Measurements from ENCODE around the gene DLG2. TPM values are rescaled to one million over a fixed set of nuclear protein-coding genes. Genes with fewer than 3 reads are reported as not detected.

Gene DLG2
- total RNA-seq, 1 experiment from 2014 or later, result 17.5 TPM

GRCh38 chr11:85666687-85667086, 39.5 kb upstream of the DLG2 start (continued):
- no peak for TF ChIP-seq USF1 (CRISPR knock-in tag; IDR thresholded peaks at IDR 0.05)
- TF ChIP-seq KAT7 (CRISPR knock-in tag; IDR thresholded peaks at IDR 0.05; ENCODE audit: borderline replicate concordance), result no peak
- no peak for TF ChIP-seq FOXJ3 (CRISPR knock-in tag; IDR thresholded peaks at IDR 0.05; ENCODE audit: borderline replicate concordance)
- no peak for TF ChIP-seq CREB1 (CRISPR knock-in tag; IDR thresholded peaks at IDR 0.05)
- TF ChIP-seq PREB (CRISPR knock-in tag; IDR thresholded peaks at IDR 0.05; ENCODE audit: borderline replicate concordance), result no peak
- no peak for TF ChIP-seq RORB (CRISPR knock-in tag; IDR thresholded peaks at IDR 0.05)
- TF ChIP-seq NR1H2 (CRISPR knock-in tag; IDR thresholded peaks at IDR 0.05), result no peak
- TF ChIP-seq ZNF416 (CRISPR knock-in tag; IDR thresholded peaks at IDR 0.05), result no peak
- no peak for TF ChIP-seq E2F5 (CRISPR knock-in tag; IDR thresholded peaks at IDR 0.05)
- no peak for TF ChIP-seq FOXK1 (CRISPR knock-in tag; IDR thresholded peaks at IDR 0.05)

GRCh38 chr11:85665733-85666132, 38.6 kb upstream of the DLG2 start:
- peak overlapping the region; percentile 88 for H3K27ac Mint-ChIP-seq
- H3K4me1 Mint-ChIP-seq, result peaks cover 21% of the 10 kb centered on the region
- H3K4me3 Mint-ChIP-seq, result no peak overlapping the region; the same call in 1 of the 2 replicates
- POLR2A ChIA-PET, result interaction anchor here (0.7 kb wide), 1 partner anchor 402 kb away, joined by 3 read pairs; no protein-coding TSS in a partner anchor
- peaks cover 4% of the 10 kb centered on the region for H3K9me3 Mint-ChIP-seq
- H3K27me3 Mint-ChIP-seq (ENCODE audit: low read depth), result peaks cover 10% of the 10 kb centered on the region
- H3K36me3 Mint-ChIP-seq, result peaks cover 30% of the 10 kb centered on the region
- DNase-seq (ENCODE audit: low spot score), result no peak
- TF ChIP-seq RORB (CRISPR knock-in tag; IDR thresholded peaks at IDR 0.05) (no peak), ZNF263 (CRISPR knock-in tag; IDR thresholded peaks at IDR 0.05; ENCODE audit: low read depth) (no peak)
- no peak for ATAC-seq
- CTCF ChIA-PET, result no interaction called here

- ChIA-PET POLR2A (interaction anchor here (0.6 to 2.9 kb wide), 4 partner anchors 10 to 190 kb away, joined by 3 to 24 read pairs (median 8); partner anchors contain the start of genes DLG2, TMEM126A and TMEM126B), CTCF (no interaction called here)
- H3K36me3 Mint-ChIP-seq, result peaks cover 37% of the 10 kb centered on the region
- peak within 1 kb of the TSS; percentile 96 for H3K27ac Mint-ChIP-seq
- H3K27me3 Mint-ChIP-seq (ENCODE audit: low read depth), result peaks cover 1% of the 10 kb centered on the region
- peaks cover 28% of the 10 kb centered on the region for H3K4me1 Mint-ChIP-seq
- DNase-seq (ENCODE audit: low spot score) (peak; percentile 94), ATAC-seq (peak; percentile 93)
- H3K4me3 Mint-ChIP-seq, result peak within 1 kb of the TSS; percentile 96
- H3K9me3 Mint-ChIP-seq, result no peaks in the 10 kb centered on the region
- TF ChIP-seq ZNF317 (CRISPR knock-in tag; IDR thresholded peaks at IDR 0.05; ENCODE audit: borderline replicate concordance, low read depth), result no peak
- TF ChIP-seq JUN (CRISPR knock-in tag; IDR thresholded peaks at IDR 0.05), result no peak; the same call in 1 of the 2 replicates
- TF ChIP-seq ATF6 (CRISPR knock-in tag; IDR thresholded peaks at IDR 0.05), result no peak
- peak; percentile 85; the same call in 1 of the 2 replicates for TF ChIP-seq E2F4 (CRISPR knock-in tag; IDR thresholded peaks at IDR 0.05; ENCODE audit: borderline replicate concordance, low read depth)
- peak; percentile 74; the same call in 1 of the 2 replicates for TF ChIP-seq FOXP4 (CRISPR knock-in tag; IDR thresholded peaks at IDR 0.05)
- TF ChIP-seq STAT6 (CRISPR knock-in tag; conservative IDR thresholded peaks at IDR 0.05; ENCODE audit: low read depth), result no peak
- peak; percentile 94 for TF ChIP-seq SP1 (CRISPR knock-in tag; conservative IDR thresholded peaks at IDR 0.05)
- peak; percentile 32; the same call in 1 of the 2 replicates for TF ChIP-seq TP53 (CRISPR knock-in tag; IDR thresholded peaks at IDR 0.05)
- no peak for TF ChIP-seq HMGA2 (CRISPR knock-in tag; IDR thresholded peaks at IDR 0.05)
- peak; percentile 85 for TF ChIP-seq MYBL2 (CRISPR knock-in tag; IDR thresholded peaks at IDR 0.05)
Observed at GRCh38 chr11:85664615-85665481, 37.7 kb upstream of the DLG2 start, which contains the start of gene CREBZF. TSS of gene CREBZF (minus strand) at chr11:85665129. CDS start at chr11:85664875, 254 bp downstream.

All from WTC11 (cell line).